Fibroblast of skin of right biceps (primary cell): ENCODE data around the gene ARID3C.

Experiments
- DNase-seq: peaks from one replicate; pipeline ENCODE4 v3.0.0-alpha.2; 2013

ARID3C gene

DNA sequence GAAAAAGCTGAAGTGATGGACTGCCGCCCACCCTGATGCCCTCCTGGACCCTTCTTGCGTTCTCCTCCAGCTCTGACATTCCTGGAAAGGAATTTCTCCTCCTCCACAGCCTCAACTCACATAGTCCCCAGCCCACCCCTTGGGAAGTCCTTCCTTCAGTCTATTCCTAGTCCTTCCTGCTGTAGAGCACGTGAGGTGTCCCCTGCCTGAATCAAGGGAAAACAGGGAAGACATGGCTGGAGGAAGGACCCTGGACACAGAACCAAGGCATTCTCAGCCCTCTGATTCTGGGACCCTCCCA is 3.7 kb downstream of the ARID3C start:
- no peak for DNase-seq

DNA sequence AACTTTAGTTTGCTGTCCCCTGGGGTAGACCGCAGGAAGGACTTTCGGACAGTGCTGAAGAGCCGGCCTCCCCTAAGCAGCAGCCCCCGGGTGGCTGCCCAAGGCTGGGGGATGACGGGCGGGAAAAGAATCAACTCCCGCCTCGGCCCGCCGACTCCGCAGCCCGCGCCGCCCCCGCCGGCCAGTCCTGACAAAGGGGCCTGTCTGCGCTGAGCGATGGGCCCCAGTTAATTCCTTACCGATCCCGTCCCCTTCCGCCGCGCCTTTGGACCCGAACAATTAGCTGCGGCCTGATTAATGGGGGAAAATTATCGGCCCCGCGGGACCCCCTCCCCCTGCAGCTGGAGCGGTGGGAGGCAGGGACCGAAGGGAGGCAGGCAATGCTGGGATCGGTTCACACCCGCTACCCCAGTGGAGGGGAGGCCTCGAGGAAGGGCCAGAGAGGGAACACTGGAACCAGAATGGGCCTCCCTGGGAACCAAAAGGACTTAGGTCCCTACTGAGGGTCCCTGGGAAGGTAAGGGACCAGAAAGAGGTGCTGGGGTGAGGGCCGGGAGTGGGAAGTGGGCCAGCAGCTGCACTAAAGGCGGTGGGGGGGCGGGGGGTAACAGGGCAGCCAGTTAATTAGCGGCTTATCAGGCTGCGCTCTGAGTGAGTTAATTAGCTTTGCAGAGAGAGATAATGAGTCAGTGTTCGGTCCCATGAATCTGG is 4.2 kb downstream of the ARID3C start:
- DNase-seq, result no peak

DNA sequence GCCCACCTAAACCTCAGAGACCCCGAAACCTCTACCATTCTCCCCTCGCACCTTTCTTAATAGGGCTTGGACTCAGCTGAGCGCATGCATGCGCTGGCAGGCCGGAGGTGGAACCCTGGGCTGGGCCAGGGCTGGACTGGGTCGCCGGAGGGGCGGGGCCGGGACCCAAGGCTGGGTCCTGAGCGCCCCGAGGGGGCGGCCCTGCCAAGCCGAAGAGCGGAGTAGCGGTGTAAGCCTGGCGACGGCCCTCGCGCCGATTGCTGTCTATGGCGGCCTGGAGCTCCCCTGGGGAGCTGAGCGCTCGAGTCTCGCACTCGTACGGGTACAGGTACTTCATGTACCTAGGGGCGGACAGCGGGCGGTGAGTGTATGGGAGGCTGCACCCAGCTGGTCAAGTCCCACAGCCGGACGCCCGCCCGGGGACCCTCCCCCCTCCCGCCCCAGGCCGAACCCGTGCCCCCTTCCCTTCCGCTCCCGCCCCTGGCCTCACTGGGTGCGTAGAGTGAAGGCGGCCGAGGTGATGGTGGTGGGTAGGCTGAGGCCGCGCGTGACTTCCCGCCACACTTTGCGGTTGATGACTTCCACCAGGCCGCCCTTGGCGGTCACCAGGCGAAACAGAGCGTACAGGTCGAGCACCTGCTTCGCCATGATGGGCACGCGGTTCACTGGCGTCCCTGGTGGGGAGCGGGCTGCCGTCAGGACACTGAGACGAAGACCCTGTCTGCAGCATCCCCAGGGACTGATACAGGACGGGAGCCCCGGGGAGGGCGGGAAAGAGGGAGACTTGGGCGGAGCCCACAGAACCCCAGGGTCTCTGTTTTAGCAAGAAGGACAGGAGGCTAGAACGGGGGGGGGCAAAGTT is 5.3 kb downstream of the ARID3C start:
- no peak for DNase-seq

DNA sequence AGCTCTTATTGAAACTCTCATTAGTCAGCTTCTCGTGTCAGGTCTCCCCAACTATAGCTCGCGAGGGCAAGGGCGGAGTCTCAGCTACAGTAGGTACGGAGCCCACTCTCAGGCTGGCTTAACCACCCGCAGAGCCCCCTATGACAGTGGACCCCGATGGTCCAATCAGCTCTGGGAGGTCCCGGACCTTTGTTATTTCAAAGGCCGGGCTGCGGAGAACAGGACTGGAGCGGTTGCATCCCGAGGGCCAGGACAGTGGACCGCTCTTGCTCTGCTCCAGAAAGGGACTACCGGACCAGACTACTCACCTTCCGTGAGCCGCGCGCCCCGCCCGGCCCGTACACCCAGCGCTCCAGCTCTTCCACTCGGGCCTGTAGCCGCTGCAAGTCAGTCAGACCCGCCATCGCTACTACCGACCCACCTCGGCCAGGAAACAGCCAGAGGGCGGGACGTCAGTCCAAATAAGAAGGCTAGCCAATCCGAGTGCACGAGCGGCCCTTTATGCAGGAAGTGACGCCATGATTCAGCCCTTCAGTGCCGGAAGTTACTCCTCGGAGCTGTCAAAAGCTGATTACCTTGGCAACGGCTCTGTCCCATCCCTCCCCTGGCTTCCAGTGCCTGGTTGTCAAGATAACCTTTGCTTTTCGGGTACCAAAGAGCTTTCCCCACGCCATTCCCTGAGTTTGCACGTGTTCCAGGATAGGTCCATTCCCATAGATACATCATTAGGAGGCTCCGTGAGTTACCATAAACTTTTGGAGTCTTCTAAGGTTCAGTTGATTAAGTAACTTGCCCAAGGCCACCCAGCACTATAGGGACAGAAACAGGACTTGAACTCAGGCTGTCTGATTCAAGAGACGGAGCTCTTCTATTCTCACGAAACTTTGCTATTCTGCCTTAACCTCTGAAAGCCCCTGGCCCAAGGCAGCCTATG is 8.5 kb downstream of the ARID3C start, which contains the start of gene DCTN3:
TSS of gene DCTN3 (minus strand) at position 435 of the 934 bp plus-strand sequence. CDS start at position 404, 31 bp downstream.
- DNase-seq, result peak; percentile 95

DNA sequence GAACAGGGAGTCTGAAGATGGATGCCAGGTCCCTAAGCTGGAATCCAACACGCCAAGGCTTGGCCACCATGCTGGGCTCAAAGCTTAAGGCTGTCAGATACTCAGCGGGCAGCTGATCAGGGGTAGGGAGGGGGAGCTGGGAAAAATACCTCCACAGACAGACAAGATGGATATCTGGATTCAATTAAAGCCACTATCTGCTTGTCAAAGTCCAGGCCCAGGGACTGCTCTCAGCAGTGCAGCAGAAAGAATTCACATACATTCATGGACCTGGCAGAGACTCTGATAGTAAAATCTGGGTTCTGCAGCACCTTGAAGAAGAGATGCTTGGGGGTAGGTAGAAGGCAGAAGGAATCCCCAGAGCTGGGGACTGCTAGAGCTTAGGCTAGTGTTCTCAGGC is 13.7 kb downstream of the ARID3C start:
- DNase-seq, result no peak

DNA sequence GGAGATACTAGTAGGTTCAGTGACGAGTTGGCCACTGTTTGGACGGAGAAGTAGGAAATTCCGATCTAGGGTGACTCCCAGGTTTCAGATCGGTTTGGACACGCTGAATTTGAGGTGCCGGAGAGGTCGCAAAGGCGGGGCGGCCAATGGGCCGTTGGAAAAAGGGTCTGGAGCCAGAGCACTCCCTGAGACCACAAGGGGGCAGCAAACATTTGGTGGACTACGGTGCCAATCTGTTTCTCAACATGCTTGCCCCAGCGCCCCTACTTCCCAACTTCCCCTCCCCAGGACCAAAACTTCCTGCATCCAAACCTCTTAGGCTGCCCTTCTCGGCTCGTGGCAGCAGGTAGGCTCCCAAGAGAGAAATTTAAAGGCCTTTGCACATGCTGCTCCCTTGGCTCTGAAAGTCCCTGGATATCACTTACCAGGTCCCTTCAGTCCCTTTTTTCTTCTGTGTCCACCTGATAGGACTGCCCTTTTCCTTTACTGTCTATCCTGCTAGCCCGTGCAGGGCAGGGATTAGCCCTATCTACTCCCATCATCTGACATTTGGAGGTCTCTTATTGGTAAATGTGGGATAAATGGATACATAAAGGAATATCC is 16.0 kb downstream of the ARID3C start:
- DNase-seq, result peak; percentile 68

DNA sequence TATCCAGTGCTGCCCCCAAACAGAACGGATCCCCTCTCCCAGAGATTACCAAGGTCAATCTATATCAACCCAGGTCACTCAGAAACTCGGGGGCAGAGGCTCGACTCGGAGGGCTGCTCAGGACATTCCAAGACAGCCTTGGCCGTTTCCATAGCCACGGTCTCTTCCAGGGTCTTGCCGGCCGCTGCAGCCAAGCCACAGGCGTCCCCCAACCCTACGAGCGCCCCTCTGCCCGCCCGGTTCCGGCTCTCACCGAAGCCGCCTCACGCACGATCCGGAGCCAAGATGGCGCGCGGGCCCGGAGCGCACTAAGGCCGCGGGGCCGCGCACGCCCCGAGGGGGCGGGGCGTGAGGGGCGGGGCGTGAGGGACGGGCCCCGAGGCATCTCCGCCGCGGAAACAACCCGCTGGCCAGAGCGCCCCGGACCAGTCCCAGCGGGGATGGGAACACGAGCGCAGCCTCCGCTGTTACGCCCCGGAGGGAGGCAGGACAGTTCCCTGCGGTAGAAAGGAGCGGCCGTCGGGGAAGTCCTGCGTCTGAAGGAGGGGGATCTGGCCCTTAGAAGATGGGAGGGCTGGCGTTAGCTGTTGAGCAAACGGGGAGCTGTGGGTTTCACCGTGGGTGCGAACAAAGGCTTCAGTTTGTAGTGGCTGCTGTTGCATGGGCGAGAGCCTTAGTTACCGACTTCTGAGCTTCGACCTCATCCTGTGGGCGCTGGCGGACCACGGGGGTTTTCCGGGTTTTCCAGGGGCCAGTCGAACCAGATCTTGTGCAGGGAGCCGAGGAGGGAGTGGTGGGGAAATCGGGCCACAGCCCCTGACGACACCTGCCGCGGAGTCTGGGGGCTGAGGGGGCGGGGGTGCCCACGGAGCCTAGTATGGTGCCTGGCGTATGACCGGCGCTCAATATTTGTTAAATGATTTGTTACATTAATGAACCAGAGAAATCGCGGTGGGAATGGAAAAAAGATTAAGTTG is 16.8 kb downstream of the ARID3C start, which contains the start of gene RPP25L:
TSS of gene RPP25L (minus strand) at position 287 of the 977 bp plus-strand sequence. CDS start 801 bp downstream, outside the sequence.
- peak; percentile 84 for DNase-seq

DNA sequence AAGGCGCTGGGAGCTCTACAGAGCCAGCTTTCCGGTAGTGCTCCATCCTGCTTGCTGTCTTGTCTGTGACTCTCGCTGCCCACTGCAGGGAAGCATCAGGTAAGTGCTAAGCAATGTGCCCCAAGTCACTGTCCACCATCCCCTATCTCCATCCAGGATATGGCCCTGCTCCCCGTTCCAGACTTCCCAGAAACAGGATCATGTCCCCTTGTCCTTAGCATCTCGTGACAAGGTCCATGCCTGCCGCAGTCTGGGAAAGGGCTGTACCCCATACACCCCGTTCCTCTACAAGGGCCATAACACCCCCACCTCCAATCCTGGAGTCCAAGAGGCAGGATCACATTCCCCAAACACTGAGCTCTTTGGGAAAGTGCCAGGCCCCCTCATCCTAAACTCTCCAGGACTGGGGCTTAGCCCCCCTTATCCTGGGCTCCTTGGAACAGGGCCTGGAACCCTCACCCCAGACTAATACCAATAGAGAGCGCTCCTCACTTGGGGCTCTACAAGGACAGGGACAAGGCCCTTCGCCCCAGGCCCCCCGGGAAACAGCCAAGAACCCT is 17.5 kb downstream of the ARID3C start:
- DNase-seq, result no peak

DNA sequence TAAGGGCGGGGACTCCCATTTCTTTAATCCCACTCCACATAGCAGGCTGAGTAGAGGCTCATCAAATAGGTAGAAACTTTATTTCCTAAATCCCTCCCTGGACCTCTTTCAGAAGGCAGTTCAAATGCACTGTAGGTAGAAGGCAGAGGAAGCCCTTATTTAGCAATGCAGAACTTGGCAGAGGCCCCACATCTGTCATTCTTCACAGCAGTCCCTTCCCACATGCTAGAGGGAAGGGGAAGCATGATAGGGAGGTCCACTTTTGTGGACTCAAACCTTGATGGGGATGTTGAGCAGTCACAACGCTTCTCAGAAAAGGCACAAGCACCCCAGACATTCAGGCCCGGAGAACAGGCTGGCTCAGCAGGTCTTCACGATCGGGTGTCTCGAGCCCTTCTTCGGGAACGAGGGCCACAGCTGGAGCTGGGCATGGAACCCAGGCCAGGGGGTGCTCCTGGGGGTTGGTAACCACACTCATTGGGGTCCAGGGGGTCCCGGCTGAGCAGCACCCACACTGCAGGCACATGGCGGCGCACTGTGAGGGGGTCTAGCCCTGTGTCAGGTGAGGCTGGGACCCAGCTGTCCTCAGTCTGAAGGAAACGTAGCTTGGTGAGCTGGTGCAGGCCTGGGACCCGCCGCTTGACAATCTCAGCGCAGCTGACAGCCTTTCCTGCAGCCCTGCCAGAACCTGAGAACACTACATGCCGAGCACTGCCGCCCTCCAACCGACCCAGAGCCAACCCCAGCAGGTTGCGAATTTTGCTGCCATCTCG is 18.2 kb downstream of the ARID3C start:
- DNase-seq, result no peak

DNA sequence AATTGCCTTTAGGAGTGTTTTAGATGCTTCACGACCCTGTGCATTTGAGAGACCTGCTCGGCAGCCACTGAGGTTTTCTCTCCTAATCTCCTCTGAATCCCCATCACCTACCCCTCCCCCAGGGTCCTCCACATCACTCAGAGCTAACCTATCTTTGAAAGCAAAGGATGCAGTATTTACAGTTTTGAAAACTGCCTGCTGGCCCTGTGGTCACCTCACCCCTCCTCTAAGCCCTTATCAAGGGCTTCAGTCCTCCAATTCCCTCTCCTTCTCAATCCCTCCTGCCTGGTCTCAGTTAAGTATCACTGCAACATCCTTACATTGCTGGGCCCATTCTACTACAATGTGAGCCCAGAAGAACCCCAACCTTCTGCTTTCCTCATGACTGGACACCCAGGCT is 21.5 kb downstream of the ARID3C start:
- no peak for DNase-seq

DNA sequence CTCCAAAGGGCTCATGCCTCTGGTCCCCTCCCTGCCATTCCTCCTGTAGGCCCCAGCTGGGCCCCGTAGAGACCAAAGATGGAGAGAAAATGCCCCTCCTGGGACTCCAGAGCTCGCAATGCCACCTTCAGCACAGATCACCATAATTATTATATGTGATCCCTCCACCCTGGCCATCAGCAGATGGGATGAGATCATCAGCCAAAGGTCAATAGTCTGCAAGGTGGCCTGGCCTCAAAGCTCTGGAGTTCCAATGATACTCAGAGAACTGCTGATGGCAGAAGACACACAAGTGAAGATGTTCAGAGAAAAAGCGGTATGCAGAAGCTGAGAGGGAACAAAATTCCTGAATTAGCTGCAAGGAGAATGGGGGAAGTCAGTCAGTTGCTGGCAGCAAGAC is 22.0 kb downstream of the ARID3C start:
- DNase-seq, result no peak

DNA sequence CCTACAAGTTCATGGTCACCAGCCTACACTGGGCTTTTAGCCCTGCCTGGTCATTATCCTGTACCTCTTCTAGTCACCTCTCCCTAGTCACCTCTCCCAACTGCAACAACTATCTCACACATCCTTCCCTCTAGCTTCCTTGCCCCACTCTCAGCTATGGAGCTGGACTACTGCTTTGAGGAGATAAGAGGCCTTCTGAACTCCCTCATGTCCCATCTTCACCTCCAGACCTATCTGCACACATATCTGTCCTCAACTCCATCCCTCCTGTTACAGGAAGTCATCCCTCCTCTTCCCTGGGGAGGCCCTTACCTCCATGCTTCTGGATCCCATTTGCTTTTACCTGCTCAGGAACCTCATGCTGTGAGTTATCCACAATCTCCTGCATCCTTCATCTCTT is 22.7 kb downstream of the ARID3C start:
- no peak for DNase-seq

DNA sequence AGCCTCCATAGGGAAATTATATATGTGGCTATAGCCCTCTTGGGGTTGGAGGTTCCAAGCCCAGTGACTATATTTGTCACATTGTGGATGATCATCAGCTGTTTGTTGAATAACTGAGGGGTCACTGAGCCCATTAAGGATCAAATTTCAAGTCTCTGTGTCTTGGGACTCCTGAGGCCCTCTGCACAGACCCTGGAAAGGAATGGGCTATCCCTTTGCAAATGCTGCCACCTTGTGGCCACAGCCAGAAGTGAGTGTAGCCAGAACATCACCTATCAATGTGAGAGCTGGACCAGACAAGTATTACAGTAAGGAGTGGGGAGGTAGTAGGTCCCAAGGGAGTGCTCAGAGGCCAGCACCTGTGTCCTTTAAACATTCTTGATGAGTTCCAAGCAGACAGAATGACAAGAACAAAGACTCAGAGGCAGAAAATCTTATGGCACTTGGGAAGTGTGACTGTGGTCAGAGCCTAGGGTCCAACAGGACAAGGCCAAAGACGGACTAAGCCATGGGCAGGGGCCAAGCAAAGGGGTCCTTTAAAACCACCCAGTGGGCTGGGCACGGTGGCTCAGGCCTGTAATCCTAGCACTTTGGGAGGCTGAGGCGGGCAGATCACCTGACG is 25.1 kb downstream of the ARID3C start:
- peak; percentile 62 for DNase-seq

DNA sequence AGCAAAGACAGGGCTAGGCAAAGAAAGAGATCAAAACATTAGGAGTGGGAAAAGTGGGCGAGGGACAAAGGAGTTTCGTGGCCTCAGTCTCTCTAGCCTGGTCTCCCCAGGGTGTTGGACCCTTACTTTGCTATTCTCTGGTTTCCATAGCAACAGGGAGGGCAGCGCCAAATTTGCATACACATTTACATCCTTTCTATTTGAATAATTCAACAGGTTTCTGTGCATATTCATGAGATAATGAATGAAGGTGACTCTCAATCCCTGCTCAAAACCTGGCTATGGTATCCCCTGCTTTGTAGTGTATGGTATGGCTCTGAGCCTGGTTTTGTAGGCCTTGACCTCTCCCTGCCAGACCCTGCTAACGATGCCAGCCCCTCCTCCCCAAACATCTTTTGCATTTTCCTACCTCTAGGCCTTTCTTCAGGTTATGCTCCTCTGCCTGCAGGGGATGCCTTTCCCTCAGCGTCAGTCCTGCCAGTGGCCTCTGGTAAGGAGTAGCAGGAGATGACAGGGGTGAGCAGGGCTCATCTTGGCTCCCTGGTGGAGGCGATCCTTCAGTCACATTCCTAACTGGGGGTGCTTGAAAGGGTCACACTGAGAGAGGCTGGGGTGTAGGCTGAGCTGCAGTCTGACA is 26.8 kb downstream of the ARID3C start:
- DNase-seq, result no peak

DNA sequence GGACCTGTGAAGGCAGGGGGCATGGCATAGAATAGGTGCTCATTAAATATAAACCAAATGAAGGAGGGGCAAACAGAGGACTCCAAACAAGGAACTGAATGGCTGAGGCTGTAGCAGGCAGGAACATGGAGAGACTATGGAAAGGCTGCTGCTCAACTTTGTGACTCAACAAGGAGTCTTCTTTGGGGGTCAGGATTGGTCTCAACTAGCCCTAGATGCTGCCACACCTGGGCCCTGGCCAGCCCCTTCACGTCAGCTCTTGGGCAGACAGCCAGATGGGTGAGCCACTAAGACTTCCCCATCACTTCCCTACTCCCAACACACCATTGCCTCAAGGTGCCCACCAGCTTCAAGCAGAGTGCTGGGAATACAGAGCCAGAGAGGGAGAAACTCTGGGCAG is 28.0 kb downstream of the ARID3C start:
- DNase-seq, result no peak

DNA sequence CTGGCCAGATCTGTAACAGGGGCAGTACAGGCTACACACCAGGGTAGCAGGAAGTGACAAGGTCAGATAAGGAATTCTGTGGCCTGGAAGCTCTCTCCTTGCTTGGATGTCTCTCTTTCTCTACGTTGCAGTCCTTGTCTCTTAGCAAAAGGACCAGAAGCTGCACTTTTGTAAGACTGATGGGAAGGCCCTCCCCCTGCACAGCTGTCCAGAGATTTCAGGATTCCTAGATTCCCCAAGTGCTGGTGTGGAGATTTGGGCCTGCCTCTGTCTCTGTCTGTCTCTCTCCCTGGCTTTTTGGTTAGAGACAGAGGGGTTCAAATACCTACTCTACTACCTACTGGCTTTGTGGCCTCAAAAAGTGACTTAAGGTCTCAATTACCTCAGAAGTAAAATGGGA is 29.3 kb downstream of the ARID3C start:
- no peak for DNase-seq

DNA sequence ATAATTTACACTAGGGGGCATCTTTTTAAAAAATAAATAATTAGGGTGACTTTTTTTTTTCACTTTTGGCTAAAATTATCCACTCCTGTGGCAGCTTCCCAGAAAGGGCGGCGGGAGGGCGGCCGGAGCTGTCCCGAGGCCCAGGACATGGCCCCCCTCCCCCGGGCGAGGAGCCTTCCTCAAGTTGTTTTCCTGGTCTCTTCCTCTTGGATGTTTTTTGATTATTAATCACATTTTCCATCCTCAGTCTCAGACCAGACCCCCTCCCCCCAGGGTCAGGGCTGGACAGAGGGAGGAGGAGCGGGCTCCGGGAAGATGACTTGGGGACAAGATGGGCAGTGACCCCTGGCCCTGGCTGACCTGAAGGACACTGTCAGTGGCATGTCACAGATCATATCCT is 34.7 kb downstream of the ARID3C start:
- DNase-seq, result no peak

DNA sequence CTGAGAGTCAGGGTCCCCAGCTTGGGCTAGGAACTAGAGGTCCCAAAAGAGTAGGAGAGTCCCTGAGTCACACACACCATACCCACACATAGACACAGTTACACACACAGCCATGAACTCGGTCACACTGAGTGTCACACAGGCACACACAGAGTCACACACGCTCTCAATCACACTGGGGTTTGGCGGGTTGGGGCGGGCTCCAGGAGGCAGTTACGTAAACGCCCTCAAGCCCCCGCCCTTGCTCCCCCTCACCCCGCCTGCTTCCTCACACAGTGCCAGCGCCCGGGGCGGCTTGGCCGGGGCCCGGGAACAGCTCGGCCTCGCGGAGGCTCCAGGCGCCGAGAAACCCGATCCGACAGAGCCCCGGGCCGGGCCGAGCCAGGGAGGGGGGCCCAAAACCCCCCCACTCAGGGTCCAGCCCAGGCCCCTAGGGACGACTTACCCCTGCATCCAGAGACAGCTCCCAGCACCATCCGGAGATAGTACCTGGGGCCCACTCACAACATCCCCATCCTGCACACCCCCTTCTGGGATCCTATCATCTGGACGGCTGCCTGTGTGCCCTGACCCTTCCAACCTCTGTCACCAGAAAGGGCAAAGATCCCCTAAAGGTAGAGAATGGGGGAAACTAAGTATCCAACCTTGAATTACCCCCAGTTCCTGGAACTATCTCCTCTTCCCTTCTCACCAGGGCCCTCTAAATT is 35.8 kb downstream of the ARID3C start:
- DNase-seq, result no peak
